Measurements from ENCODE around the gene NR3C1.
"Not testable (repeated sequence)": the region's sequence is repeated elsewhere in the genome, so short reads cannot be mapped to it uniquely, and the experiment has no call there.

NR3C1 gene

DNA sequence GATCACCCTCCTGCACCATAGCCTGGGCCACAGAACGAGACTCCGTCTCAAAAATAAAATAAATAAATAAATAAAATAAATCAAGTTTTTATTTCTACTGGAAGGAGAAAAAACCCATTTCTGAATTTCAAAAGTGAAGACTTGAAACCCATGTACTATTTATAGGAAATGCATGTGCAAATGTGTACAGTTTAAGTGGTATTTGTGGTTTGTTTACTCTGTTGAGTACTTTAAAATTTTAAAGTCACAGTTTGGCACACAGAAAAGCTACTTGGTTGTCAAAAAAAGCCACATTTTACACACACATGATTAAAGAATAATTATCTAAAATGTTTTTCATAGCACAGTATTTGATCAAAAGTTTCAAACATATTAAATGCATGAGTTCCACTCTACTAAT is 43.6 kb downstream of the NR3C1 start:
- DNase-seq, result no peak

DNA sequence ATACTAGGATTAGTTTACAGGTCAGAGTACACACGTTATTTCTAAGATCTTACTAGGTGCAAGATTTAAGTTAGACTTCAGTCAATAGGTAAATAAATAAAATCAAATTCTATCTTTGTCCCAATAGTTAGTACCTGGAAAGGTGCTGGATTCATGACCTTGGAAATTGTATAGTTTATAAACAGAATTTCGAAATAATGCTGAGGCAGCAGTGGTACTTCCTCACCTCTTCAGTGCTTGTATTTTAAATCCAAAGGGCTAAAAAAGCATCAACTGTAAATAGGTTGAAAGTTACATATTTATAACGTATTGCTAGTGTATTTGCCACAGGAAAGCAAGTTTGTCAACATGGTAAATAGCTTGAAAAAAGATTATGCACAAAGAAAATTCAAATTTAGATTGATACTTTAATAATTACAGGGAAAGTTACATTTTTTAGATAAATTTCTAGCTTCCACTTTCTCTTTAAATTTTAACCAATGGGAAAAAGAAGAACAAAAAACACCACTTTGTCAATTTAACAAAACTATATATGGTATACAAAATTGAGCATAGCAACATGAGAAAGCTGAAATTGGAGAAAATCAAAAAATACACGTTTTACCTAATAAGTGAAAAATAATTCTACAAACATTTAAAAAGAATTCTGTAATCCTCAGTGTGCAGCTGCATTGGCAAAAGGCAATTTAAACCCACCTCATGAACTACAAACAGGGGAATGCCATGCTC is 46.5 kb downstream of the NR3C1 start:
- no peak for DNase-seq

GRCh38 chr5:143355710-143356109 is 47.8 kb downstream of the NR3C1 start:
- peak; percentile 44 to 45 for DNase-seq

DNA sequence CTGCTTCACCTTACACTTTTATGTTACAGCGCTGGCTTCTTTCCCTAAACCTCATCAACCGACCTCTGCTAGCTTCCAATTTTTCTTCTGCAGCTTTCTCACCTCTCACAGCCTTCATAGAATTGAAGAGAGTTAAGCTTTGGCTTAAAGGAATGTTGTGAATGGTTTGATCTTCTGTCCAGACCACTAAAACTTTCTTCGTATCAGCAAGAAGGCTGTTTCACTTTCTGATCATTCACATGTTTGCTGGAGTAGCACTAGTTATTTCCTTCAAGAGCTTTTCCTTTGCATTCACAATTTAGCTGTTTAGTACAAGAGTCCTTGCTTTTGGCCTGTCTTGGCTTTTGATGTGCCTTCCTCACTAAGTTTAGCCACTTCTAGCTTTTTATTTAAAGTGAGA is 49.5 kb downstream of the NR3C1 start:
- DNase-seq, result no peak

DNA sequence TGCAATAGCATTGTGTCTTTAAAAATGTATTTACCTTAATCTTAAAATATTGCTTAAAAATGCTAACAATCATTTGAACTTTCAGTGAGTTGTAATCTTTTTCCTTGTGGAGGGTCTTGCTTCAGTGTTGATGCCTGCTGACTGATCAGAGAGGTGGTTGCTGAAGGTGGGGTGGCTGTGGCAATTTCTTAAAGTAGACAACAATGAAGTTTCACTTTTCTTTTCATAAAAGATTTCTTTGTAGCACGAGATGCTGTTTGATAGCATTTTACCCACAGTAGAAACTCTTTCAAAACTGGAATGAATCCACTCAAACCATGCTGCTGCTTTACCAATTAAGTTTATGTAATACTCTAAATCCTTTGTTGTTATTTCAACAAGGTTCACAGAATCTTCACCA is 50.8 kb downstream of the NR3C1 start:
- DNase-seq, result no peak

DNA sequence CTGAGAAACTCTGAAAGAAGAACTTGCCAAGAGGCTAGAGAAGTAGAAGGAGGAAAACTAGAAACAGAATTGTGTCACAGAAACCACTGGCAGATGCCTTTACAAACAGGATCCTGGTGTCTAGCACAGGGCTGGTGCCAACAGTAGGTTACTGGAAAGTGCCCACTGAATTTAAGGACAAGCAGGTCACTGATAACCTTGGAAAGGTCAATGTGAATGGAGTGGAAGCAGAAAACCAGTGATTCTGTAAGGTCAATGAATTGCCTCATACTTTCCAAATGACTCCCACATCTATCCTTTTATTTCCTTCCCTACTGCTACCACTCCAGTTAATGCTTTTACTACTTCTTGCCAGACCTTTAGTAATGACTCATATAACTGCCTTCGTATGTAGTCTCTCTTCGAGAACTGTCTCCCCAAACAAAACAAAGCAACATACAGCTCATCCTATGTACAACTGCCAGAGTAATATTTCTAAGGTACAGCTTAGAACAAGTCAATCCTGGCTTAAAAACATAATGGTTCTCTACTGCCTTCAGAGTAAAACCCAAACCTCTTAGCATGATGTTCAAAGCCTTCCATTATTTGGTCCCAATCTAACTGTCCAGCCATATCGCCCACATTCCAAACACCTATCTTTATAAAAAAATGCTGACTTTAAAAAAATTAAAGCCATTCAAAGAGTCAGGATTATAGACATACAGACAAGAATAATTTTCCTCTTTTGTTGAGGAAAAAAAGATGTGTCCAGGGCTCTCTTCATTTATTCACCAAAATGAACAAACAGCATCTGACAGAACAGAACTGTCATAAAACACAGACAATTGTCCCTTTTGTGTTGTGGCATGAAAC is 52.5 kb downstream of the NR3C1 start:
- no peak for DNase-seq

- DNase-seq, result no peak
These were observed 53.1 kb downstream of the NR3C1 start for GRCh38 chr5:143350341-143350740.

- no peak for DNase-seq
These were observed 54.3 kb downstream of the NR3C1 start for GRCh38 chr5:143349177-143349576.

- no peak for DNase-seq
These were observed 55.7 kb downstream of the NR3C1 start for GRCh38 chr5:143347698-143348344.

DNA sequence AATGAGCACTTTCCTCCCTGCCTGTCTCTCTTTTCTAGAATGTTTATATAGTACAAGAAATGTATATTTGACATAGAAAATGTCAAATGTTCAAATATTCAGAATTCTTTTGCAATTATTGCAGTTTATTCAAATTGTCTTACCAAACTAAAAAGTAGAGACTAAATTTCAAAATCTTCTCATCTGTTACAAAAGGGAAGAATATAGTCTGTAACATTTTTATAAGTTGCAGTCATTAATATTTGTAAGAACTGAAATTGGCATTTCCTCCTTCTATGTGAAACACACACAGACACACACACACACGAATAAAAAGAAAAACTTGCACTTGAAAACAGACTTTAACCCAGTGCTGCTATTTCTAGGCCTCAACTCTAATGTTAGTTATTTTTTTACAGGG is 56.4 kb downstream of the NR3C1 start:
- DNase-seq, result no peak

DNA sequence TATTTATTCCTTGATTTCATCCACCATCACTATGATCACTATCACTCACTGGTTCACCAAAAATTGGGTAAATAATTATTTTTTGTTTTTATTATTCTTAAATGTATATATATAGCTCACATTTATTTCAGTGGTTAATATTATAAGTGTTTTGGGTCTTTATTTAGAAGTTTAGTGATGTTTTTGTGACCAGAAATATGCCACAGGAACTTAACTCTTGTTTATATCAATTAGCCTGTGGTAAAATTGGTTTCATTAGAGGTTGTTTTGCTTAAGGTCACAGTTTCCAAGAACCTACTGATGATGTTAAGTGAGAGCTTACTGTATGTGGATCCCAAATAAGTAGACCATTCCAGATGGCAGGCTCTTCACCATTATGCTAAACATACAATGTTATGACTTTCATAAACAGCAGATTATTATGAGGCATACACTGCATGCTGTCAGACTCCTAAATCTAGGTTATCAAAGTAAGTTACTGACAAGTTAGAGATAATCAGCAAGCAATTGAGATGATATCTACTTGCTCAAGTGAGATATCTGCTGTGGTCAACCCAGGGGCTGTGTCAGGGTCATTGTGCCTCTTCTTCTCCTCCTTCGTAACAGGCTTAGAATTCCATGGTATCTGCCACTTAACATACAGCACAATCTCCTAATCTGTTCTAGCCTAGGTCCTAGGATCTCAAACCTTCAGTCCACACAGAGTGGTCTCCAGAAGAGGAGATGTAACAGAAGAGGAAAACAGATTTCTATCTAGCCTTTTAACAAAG is 57.6 kb downstream of the NR3C1 start:
- DNase-seq, result no peak

DNA sequence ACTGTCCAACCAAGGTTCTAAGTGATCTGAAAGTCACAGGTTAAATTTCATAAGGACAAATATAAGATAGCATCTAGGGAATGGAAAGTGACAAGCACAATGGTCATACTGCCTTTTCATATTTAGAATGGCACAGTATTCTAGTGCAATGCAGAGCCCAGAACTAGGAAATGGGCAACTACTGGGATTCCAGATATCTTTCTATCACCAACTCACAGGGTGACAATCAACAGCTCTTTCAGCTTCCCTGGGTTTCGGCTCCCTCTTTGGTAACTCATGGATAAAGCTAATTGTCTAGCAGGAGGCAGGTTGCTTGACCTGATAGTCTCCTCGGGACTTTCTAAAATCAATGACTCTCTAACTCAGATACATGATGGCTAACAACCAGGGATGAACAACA is 60.4 kb downstream of the NR3C1 start:
- no peak for DNase-seq

GRCh38 chr5:143342607-143343006 is 60.9 kb downstream of the NR3C1 start:
- no peak for DNase-seq

- no peak for DNase-seq
These were observed 61.5 kb downstream of the NR3C1 start for GRCh38 chr5:143341807-143342570.

- no peak for DNase-seq
These were observed 62.4 kb downstream of the NR3C1 start for GRCh38 chr5:143340891-143341685.

DNA sequence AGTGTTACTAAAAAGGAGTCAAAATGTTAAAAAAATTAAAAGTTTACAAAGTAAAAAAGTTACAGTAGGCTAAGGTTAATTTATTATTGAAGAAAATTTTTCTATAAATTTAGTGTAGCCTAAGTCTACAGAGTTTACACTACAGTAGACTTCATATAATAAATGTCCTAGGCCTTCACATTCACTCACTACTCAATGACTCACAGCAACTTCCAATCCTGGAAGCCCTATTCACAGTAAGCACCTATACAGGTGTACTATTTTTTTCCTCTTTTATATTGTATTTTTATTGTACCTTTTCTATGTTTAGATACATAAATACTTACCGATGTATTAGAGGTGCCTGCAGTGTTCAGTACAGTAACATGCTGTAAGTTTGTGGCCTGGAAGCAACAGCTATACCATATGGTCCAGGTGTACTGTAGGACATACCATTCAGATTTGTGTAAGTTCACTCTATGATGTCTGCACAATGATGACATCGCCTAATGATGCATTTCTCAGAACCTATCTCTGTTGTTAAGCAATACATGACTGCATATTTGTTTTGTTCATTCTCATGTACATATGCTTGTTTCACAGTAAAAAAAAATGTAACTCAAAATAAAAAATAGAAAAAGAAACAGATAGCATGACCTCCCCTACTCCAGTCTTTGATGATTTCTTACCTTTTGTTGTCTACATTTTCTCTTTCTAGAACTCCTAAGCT is 64.7 kb downstream of the NR3C1 start:
- no peak for DNase-seq

- DNase-seq, result peak in 1 of 2 experiments; percentile 45
These were observed 65.5 kb downstream of the NR3C1 start for GRCh38 chr5:143337946-143338345.

- no peak for DNase-seq
These were observed 67.0 kb downstream of the NR3C1 start for GRCh38 chr5:143336485-143336884.

- DNase-seq, result no peak
These were observed 68.6 kb downstream of the NR3C1 start for GRCh38 chr5:143334903-143335302.

- DNase-seq, result not testable (repeated sequence)
These were observed 69.1 kb downstream of the NR3C1 start for GRCh38 chr5:143334380-143334779.

- no peak for DNase-seq
These were observed 71.5 kb downstream of the NR3C1 start for GRCh38 chr5:143331956-143332355.
